Osteoblast (primary cell): ENCODE data around the gene CSH1. TPM values are rescaled to one million over a fixed set of nuclear protein-coding genes. Genes with fewer than 3 reads are reported as not detected.
"Not testable (repeated sequence)": the region's sequence is repeated elsewhere in the genome, so short reads cannot be mapped to it uniquely, and the experiment has no call there.

ENCODE experiments used
- DNase-seq: peaks from one replicate; pipeline ENCODE4 v3.0.0; 2011; ENCODE audit warnings: low spot score, mixed read lengths; ENCODE audit not compliant: insufficient read length; ENCODE audit errors: missing footprints
- H2AFZ ChIP-seq: 2 replicates; pipeline ENCODE4 v1.6.0; 2011; ENCODE audit warnings: mild to moderate bottlenecking, low read length
- H3K27ac ChIP-seq: 2 replicates; pipeline ENCODE4 v1.5.1; 2011; ENCODE audit warnings: mild to moderate bottlenecking, low read depth, low read length, moderate library complexity
- H3K27me3 ChIP-seq: 2 replicates; pipeline ENCODE4 v1.6.0; 2012; ENCODE audit warnings: mild to moderate bottlenecking, control low read depth, inconsistent platforms, low read length, moderate library complexity; ENCODE audit not compliant: insufficient read depth
- H3K36me3 ChIP-seq: 2 replicates; pipeline ENCODE4 v1.5.1; 2011; ENCODE audit warnings: mild to moderate bottlenecking, low read length, control low read depth, moderate library complexity; ENCODE audit not compliant: insufficient read depth
- H3K4me1 ChIP-seq: 2 replicates; pipeline ENCODE4 v1.5.1; 2011; ENCODE audit warnings: mild to moderate bottlenecking, low read length, control low read depth, moderate library complexity; ENCODE audit not compliant: insufficient read depth
- H3K4me2 ChIP-seq: 2 replicates; pipeline ENCODE4 v1.6.0; 2011; ENCODE audit warnings: mild to moderate bottlenecking, low read length; ENCODE audit not compliant: insufficient read depth
- H3K4me3 ChIP-seq: fragments of 200-600 bp; sonication (generic); 3 replicates; pipeline ENCODE4 v1.5.1; 2012; ENCODE audit warnings: mild to moderate bottlenecking, low read length, inconsistent platforms; ENCODE audit not compliant: insufficient read depth
- H3K79me2 ChIP-seq: 2 replicates; pipeline ENCODE4 v1.6.0; 2012; ENCODE audit warnings: mild to moderate bottlenecking, low read length, control low read depth, inconsistent platforms; ENCODE audit not compliant: insufficient read depth
- H3K9me3 ChIP-seq: 2 replicates; pipeline ENCODE4 v1.5.1; 2011; ENCODE audit warnings: low read depth, low read length, control low read depth
- H4K20me1 ChIP-seq: 2 replicates; pipeline ENCODE4 v1.6.0; 2012; ENCODE audit warnings: mild to moderate bottlenecking, low read length, control low read depth; ENCODE audit not compliant: insufficient read depth
- CTCF ChIP-seq: IDR thresholded peaks from 2 replicates; pipeline ENCODE4 v1.5.1; 2011; ENCODE audit warnings: mild to moderate bottlenecking, low read depth, low read length, moderate library complexity; ENCODE audit errors: extremely low read depth
- total RNA-seq: library from RNA; depleted of rRNA; stranded (reverse); fragments of >200 nt; gene quantifications from 2 replicates; pipeline ENCODE4 v1.2.3, GENCODE V29; 2012

Gene CSH1
- total RNA-seq, 1 donor, result not detected

DNA sequence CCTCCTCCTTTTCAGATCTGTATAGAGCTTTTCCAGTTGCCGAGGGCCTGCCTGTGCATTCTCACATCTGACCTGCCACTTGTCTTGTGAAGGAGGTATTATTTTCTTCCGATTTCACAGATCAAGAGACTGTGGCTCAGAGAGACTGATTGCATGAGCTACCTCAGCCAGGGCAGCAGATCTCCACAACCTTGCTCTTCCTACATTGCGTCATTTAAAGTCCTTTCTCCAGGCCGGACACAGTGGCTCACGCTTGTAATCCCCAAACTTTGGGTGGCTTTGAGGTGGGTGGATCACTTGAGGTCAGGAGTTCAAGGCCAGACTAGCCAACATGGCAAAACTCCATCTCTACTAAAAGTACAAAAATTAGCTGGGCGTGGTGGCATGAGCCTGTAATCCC lies 23.7 kb upstream of the CSH1 start:
- not testable (repeated sequence) for H3K4me3 ChIP-seq, H4K20me1 ChIP-seq, H3K4me1 ChIP-seq, H3K79me2 ChIP-seq, H3K9me3 ChIP-seq, H2AFZ ChIP-seq, DNase-seq, H3K27ac ChIP-seq, H3K36me3 ChIP-seq, H3K4me2 ChIP-seq
- peaks cover 11% of the 10 kb centered on the region for H3K27me3 ChIP-seq

DNA sequence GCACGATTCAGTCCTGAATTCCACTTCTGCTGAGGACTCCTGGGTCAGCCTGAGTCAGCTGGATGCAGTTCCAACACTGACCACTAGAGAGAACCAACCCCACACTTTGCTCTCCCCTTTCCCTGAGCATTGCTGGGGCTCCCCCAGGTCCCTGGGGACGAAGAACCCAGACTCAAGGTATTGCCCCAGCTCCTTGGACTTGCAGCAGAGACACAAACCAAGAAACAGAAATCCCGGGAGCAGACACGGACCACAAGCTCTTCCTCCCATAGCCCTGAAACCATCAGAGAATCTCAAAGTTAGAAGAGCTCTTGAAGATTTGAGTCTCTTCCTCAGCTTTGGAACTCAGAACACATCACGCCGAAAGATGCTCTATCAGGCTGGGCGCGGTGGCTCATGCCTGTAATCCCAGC lies 22.9 kb upstream of the CSH1 start:
- Histone ChIP-seq H2AFZ (no peak overlapping the region), H3K9me3 (no peaks in the 10 kb centered on the region), H3K36me3 (no peaks in the 10 kb centered on the region), H3K4me1 (no peaks in the 10 kb centered on the region), H3K27me3 (peaks cover 11% of the 10 kb centered on the region), H3K79me2 (no peaks in the 10 kb centered on the region), H3K4me2 (no peak overlapping the region), H3K4me3 (no peak overlapping the region), H4K20me1 (no peaks in the 10 kb centered on the region), H3K27ac (no peak overlapping the region)
- peak; percentile 88 for TF ChIP-seq CTCF
- peak; percentile 96 for DNase-seq

DNA sequence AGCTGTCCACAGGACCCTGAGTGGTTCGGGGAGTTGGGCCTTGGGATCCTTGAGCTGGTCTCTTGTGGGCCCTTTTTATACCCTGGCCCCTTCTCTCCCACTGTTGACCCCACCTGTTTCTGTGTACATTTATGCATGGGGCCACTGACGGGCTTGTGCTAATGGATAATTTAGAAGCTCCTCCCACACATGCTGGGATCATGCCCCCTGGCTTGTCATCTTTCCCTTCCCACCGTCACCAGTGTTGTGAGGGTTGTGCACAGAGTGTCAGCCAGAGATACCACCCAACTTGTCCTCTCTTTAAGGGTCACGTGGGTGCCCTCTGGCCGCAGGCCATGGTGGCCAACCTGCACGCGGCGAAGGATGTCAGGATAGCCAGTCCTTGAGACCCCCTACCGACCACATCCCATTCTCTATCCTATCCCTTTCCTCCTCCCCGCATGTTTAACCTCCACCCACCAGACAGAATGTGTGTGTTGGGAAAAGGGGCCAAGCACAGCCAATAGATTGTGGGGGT lies 22.5 kb upstream of the CSH1 start, which contains the start of gene GH1:
TSS of gene GH1 (minus strand) at position 51 of the 517 bp plus-strand sequence. CDS start 63 bp downstream, outside the sequence.
- not testable (repeated sequence) for H3K79me2 ChIP-seq, DNase-seq

GRCh38 chr17:63918305-63918704 lies 21.9 kb upstream of the CSH1 start:
- Histone ChIP-seq H3K4me1 (no peaks in the 10 kb centered on the region), H2AFZ (no peak overlapping the region), H4K20me1 (no peaks in the 10 kb centered on the region), H3K79me2 (no peaks in the 10 kb centered on the region), H3K36me3 (no peaks in the 10 kb centered on the region), H3K4me2 (no peak overlapping the region), H3K27ac (no peak overlapping the region), H3K4me3 (no peak overlapping the region), H3K27me3 (peaks cover 11% of the 10 kb centered on the region), H3K9me3 (no peaks in the 10 kb centered on the region)
- no peak for TF ChIP-seq CTCF
- peak; percentile 72 for DNase-seq

More for the DNA sequence above, 22.5 kb upstream of the CSH1 start, which contains the start of gene GH1:
- peaks cover 11% of the 10 kb centered on the region for H3K27me3 ChIP-seq
- H3K9me3 ChIP-seq, H3K27ac ChIP-seq, H3K4me1 ChIP-seq, H3K36me3 ChIP-seq, H3K4me2 ChIP-seq, H2AFZ ChIP-seq, H4K20me1 ChIP-seq, H3K4me3 ChIP-seq: not testable (repeated sequence)

DNA sequence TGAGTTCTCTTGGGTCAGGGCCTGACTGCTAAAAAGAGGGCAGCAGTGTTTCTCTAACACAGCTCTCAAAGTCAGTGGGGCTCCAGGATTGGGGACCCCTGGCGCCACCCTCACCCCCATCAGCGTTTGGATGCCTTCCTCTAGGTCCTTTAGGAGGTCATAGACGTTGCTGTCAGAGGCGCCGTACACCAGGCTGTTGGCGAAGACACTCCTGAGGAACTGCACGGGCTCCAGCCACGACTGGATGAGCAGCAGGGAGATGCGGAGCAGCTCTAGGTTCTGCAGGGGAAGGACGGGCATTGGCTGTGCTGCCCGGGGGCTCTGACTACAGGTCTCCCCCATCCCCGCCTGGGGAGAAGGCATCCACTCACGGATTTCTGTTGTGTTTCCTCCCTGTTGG lies 21.3 kb upstream of the CSH1 start:
- H3K9me3 ChIP-seq, result no peaks in the 10 kb centered on the region
- DNase-seq, result no peak
- no peak overlapping the region for H3K27ac ChIP-seq
- peaks cover 11% of the 10 kb centered on the region for H3K27me3 ChIP-seq
- H2AFZ ChIP-seq, result no peak overlapping the region
- H3K4me1 ChIP-seq, result no peaks in the 10 kb centered on the region
- no peak overlapping the region for H3K4me3 ChIP-seq
- no peaks in the 10 kb centered on the region for H3K36me3 ChIP-seq
- no peaks in the 10 kb centered on the region for H4K20me1 ChIP-seq
- H3K79me2 ChIP-seq, result no peaks in the 10 kb centered on the region
- H3K4me2 ChIP-seq, result no peak overlapping the region
- no peak for TF ChIP-seq CTCF

DNA sequence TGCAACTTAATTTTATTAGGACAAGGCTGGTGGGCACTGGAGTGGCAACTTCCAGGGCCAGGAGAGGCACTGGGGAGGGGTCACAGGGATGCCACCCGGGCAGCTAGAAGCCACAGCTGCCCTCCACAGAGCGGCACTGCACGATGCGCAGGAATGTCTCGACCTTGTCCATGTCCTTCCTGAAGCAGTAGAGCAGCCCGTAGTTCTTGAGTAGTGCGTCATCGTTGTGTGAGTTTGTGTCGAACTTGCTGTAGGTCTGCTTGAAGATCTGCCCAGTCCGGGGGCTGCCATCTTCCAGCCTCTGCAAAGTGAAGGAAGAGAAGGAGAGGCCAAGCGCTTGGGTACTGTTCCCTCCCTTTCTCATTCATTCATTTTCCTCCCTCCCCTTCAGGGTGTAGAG lies 20.8 kb upstream of the CSH1 start:
- not testable (repeated sequence) for H3K79me2 ChIP-seq, DNase-seq, H3K4me1 ChIP-seq, H3K4me2 ChIP-seq, H3K36me3 ChIP-seq, H3K4me3 ChIP-seq, H4K20me1 ChIP-seq, H3K27ac ChIP-seq, H2AFZ ChIP-seq, H3K9me3 ChIP-seq
- H3K27me3 ChIP-seq, result peaks cover 11% of the 10 kb centered on the region
